Measurements from ENCODE around the gene ATG101. TPM values are rescaled to one million over a fixed set of nuclear protein-coding genes. Genes with fewer than 3 reads are reported as not detected.
A peak's percentile ranks its signal among the peaks of the same experiment; 100 is the strongest.

The ATG101 gene
- 66.2 and 71.3 TPM in 2 replicates for total RNA-seq

GRCh38 chr12:52069327-52070184, at the start of gene ATG101:
TSS of gene ATG101 (plus strand) at chr12:52069978. CDS start at chr12:52073651, 3,673 bp downstream.
- DNase-seq (ENCODE audit: low read depth): peak; percentile 76
- TF ChIP-seq CTCF (conservative IDR thresholded peaks at IDR 0.05; ENCODE audit: low read depth, low read length): peak; percentile 66
- peak within 1 kb of the TSS; percentile 88 for H3K4me3 ChIP-seq (ENCODE audit: low read depth, low read length)

- peak; percentile 81 for TF ChIP-seq CTCF (conservative IDR thresholded peaks at IDR 0.05; ENCODE audit: low read depth, low read length)
- DNase-seq (ENCODE audit: low read depth): no peak
- H3K4me3 ChIP-seq (ENCODE audit: low read depth, low read length): no peak overlapping the region
Observed at GRCh38 chr12:52020539-52021336, 49.0 kb upstream of the ATG101 start.

GRCh38 chr12:52022841-52023181, 47.0 kb upstream of the ATG101 start:
- no peak for DNase-seq (ENCODE audit: low read depth)
- peak overlapping the region; percentile 49 for H3K4me3 ChIP-seq (ENCODE audit: low read depth, low read length)
- TF ChIP-seq CTCF (conservative IDR thresholded peaks at IDR 0.05; ENCODE audit: low read depth, low read length): no peak

- no peak for DNase-seq (ENCODE audit: low read depth)
Observed at GRCh38 chr12:52023182-52023975, 46.4 kb upstream of the ATG101 start.

GRCh38 chr12:52023976-52024688, 45.6 kb upstream of the ATG101 start:
- peak overlapping the region; percentile 49 for H3K4me3 ChIP-seq (ENCODE audit: low read depth, low read length)
- TF ChIP-seq CTCF (conservative IDR thresholded peaks at IDR 0.05; ENCODE audit: low read depth, low read length): no peak
- DNase-seq (ENCODE audit: low read depth): no peak

More at GRCh38 chr12:52023182-52023975, 46.4 kb upstream of the ATG101 start:
- H3K4me3 ChIP-seq (ENCODE audit: low read depth, low read length): peak overlapping the region; percentile 49
- TF ChIP-seq CTCF (conservative IDR thresholded peaks at IDR 0.05; ENCODE audit: low read depth, low read length): peak; percentile 86

GRCh38 chr12:52024845-52025230, 44.9 kb upstream of the ATG101 start:
- DNase-seq (ENCODE audit: low read depth): no peak
- no peak for TF ChIP-seq CTCF (conservative IDR thresholded peaks at IDR 0.05; ENCODE audit: low read depth, low read length)
- peak overlapping the region; percentile 49 for H3K4me3 ChIP-seq (ENCODE audit: low read depth, low read length)
